GM21515 (cell line): ENCODE measurements around the gene ZNF319.

ENCODE experiments used
- ATAC-seq: cut with Tn5 transposase; IDR thresholded peaks from one replicate; pipeline ENCODE4 v1.9.1; 2021; ENCODE audit not compliant: unreplicated experiment

Gene ZNF319

DNA sequence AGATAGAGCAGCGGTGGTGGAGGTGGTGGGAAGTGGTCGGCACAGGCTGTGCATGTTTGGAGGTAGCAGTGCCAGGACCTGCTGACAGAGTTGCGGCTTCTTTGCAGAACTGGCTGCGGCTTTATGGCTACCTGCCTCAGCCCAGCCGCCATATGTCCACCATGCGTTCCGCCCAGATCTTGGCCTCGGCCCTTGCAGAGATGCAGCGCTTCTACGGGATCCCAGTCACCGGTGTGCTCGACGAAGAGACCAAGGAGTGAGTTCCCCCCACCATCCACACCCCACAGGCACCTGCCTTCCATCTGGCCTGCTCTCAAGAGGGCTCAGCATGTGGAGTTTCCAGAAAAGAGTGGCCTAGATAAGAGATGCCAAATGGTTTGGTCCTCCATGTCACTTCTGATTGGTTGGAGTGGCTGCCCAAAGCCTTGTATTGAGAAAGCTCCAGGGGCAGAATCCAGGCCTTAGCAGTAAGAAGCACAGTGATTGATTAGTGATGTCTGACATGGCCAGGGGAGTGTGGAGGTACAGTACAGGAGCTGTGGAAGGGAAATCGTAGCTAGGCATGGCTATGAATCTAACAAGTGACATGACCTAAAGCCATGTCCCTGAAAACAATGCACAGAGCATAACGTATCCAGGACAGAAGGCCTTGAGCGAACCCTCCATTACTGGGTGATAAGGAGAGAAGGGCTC is 37.0 kb upstream of the ZNF319 start:
- ATAC-seq, result no peak

DNA sequence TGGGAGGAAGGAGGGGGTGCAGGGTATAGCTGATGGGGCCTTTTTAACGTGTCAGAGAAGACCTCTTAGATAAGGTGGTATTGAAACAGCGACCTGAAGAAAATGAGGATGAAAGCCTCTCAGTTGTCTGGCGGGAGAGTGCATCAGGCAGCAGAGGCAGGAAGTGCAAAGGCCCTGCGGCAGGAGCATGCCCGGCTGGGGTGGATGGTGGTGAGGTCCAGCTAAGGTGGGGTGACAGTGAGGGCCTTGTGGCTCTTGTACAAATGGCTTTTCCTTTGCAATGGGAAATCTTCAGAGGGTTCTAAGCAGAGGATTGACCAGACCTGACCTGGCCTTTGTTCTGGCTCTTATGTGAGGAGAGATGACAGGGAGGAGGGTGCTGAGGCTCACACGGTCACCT is 36.5 kb upstream of the ZNF319 start:
- no peak for ATAC-seq

DNA sequence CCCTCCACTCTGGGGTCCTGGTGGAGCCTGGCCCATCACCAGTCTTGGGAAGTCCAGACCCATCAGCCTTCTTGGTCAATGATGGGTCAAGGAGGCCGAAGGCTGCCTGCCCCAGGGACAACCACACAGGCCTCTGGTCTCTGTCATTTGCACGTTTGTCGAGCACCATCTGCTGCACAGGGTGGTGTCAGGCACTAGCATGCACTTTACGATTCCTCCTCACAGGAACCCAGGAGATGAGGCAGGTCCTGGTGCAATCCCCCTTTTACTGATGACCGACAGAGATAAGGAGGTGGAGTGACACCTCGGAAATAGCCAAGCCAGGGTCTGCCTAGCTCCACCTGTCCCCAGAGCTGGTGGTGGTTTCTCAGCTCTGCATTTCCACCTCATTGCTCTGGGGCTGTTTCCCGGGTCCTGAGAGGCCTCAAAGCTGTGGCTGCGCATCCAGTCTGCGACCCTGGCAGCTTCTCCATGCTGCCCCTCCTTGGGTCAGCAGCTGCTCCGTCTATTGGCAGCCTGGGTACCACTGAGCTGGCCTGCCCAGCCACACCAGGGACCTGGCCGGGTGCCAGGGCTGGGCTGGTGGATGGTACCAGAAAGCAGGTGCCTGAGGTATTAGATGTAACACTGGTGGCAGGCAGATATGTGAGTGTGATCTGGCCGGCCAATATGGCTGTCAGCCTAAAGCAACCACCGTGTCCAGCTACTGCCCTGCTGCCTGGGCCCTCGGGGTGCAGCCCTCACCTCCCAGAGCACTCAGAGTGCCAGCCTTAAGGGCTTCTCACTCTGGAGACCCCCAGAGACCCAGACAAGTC is 35.1 kb upstream of the ZNF319 start:
- ATAC-seq, result no peak

DNA sequence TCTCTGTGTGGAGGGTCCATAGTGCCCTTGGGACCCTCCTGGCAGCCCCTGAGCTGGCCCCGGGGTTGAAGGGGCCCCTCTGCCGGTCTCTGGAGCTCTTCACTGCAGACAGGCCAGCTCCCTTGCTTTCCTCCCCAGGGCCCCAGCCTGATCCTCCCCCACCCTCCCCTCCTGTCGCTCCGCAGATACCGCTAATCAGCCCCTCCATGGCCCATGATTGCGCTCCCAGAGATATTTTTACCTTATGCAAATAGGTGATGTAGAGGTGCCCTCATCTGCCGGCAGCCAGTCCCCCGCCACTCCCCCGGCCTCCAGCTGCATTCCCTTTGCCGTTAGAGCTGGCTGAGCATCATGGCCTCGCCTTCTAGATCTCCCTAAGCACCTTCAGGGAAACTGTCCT is 34.3 kb upstream of the ZNF319 start:
- ATAC-seq, result no peak

DNA sequence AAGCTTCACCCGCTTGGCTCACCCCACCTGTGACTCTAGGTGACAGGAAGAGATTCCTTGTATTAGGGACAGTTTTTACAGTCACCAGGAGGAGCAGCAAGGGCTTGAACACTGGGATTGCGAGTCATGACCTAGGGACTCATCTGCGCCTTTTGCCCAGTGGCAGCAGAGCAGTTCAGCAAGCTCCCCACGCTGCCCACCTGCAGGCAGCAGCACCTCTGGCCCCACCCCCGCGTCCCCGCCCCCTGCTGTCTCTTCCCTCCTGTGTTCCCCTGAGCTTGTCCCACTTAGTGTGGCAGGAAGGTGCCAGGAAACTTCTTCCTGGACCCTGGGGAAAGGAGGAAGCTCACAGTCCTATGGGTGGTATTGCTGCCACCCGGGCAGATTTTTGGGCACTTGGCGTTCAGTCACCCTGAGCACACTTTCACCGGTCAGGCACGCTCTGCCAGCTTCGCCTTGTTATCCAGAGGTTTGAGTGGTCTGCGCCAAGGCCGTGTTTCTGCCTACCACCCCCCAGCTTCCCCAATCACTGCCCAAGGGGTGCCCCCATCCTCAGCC is 33.7 kb upstream of the ZNF319 start:
- ATAC-seq, result no peak

DNA sequence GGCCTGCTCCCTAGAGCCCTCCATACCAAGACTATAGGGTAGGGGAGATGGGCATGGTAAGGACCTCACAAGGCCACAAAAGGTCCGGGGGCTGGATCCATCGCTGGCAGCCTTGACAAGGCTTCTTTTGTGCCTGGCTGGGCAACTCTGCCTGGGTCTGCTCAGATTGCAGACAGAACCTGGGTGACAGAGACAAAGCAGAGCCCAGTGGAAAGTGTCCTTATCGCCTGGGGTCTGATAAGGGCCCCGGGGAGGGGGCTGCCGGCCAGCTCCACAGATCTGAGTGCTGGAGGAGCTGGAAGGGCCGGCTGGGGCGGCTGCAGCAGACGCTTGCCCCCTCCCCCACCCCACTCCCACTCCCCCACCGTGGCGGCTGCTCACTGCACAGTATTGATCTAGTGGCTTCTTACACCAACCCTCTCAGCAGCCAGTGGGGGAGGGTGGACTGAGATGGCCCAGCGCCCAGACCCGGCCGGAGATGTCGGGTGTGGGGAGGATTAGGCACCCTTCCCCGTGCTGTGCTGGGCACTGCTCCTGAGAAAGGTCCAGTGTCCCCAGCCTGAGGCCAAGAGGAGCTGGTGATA is 32.3 kb upstream of the ZNF319 start:
- ATAC-seq, result no peak

DNA sequence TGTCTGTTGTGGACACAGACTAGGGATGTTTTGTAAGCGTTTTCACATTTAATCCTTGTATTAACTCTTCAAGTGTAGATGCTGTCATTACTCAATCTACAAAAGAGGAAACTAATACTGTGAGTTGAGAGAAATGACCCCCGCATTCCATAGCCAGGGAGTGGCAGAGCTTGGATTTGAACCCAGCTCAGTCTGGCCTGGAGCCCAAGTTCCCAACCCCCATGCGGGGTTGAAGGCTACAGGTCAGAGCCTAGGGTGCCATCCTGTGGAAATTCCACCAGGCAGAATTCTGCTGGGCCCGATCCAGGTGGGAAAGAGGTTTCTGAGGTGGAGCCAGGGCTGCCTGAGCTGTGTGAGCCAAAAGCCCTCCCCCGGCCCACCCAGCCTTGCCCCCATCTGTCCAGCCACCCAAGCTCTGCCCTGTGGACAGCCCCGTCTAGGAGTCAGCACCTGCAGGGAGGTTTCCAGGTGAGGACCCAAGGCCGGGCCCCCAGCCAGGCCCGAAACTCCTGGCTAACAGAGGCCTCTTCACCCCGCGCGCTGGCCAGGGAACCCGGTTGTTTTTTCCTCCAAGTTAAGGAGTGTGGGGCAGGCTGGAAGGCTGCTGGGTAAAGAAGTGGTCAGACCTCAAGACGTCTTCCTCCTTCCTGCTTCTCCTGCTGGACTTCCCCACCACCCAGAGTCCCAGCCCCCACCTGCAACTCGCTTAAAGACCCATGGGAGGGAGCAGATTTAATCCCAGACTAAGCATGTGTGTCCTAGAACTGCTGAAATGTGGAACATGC is 30.7 kb upstream of the ZNF319 start:
- ATAC-seq, result no peak

DNA sequence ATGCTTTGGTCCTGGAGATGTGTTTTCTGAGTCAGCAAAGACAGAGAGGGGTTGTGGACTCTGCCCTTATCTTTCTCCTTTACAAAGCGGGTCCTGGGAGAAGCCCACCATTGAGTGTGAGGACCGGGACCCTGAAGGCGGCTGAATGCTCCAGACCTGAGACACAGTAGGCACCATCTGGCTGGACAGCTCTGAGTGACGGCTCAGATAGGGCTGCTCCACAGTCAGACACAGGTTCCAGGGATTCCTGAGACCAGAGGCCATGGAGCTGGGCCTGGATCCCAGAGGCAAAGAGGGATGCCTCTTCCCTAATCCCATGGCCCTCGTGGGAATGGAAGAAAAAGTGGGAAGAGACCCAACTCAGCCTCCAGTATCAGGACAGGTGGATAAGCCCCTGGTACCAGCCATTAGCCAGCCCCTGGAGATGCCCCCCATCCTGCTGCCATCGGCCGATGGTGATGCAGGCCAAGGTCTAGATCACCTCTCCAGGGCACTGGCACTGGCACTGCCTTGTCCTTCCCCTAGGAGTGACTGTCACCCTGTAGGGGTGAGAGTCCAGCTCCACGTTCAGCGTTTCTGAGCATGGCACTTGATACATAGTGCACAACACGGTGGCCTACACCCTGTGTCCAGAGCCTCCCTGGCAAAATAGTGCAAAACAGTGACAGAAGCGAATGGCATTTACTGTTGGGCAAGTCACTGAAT is 29.8 kb upstream of the ZNF319 start:
- no peak for ATAC-seq

DNA sequence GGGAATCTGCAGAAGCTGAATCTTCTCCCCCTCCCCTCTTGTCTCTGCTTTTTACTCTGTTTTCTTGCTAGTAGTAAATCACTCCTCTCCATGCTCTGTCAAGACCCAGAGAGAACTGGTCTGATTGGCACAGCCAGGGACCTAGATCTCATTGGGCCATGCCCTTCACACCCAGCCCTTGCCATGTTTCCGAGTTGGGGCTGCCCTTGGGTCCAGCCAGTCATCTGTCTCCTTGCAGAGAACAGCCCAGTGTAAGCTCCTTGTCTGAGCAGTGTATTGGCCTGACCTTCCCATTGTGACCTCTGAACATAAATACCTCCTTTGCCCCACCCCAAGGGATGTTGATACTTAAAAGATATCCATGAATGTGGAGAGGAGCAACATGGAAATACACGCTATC is 28.9 kb upstream of the ZNF319 start:
- no peak for ATAC-seq

DNA sequence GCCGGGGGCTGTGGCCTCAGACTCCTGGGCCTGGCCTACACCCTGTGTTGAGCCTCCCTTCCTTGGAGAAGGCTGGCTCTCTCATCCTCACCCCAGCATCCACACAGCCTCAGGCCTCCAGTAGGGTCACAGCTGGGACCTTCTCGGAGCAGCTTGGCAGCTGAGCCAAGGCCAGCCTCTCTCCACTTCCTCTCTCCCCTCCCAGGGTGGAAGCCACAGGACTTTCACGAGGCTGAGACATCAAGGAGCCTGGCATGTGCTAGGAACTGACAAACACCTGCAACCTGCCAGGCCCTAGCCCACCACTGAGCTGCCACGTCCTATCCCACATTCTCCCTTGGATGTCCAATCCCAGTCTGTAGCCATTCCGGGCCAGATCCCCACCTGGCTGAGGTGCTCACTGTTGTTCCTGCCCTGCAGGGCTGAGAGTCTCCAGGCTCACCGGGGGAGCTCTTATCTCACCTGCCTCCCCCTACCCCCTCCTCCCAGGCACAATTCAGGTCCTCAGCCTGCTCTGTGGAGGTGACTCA is 28.1 kb upstream of the ZNF319 start:
- ATAC-seq, result no peak

DNA sequence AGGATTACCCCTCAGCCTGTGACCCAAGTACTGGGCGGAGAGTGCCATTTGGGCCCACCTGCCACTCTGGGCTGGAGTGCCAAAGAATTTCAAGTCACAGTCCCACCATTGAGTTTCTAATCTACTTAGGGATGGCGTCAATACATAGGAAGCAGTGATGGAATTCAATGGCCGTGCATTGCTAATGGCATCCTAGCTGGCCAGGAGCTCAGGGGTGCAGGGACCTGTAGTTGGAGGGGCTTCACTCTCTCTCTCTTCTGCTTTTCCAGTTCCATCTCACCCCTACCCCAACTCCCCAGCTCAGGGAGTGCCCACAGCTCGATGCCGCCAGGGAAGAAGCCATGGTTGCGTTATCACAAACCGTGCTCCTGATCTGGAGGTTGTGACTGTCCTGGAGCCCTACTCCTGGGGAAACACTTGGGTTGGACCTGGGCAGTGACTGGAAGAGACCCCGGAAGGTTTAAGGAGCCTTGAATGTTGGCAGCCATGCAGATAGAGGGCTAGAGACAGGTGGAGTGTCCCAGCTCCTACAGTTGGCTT is 27.5 kb upstream of the ZNF319 start:
- no peak for ATAC-seq

DNA sequence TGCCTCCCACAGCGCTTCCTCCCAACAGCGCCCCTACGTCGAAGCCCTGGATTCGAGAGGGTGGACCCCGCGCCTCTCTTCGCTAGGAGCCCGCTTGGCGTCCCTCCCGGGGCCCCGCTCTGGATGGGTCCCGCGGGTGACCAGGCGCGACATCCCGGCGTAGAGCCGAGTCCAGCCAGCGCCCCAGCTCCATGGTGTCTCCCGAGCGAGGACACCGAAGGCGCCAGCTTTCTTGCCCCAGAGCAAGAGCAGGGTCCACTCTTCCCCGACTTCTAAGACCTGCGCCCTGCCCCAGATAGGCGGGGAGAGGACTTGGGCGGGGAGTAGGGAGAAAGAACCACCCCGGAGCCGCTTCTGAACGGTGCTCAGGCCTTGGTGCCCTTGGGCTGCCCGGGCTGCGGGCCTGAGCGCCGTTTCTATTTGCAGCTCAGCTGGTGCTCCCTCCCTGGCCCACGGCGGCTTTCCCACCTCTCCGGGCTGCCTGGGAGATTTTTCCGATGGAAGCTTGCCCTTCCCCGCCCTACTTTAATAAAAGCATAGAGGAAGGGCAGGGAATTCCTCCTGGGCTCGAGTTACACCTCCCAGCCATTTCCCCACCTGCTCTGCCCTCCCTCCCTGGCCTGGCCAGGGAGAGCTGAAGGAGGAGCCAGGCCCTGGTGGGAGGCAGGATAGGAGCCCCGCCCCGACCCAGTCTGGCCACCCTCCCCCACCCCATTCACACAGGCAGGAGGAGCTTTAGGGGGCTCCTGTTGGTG is 26.9 kb upstream of the ZNF319 start:
- no peak for ATAC-seq

DNA sequence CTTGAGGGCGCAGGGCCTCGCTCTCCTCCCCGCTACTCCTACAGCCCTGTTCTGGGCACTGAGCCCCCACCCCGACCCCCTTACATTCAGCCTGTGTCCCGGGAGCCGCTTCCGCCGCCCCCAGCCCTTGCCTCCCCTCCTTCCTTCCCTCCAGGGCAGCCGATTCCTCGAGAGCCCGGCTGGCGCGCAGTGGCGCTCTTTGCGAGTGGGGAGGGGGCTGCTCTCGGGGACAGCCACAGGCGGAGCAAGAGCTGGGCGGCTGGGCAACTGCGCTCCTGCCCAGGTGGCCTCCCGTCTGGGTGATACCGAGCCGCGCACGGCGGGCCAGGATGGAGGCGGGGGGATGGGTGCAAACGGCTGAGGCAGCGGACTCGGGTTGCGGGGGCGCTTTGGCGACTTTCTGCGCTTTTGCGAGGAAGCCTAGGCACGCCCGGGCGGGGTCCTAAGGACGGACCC is 26.3 kb upstream of the ZNF319 start:
- ATAC-seq, result no peak

DNA sequence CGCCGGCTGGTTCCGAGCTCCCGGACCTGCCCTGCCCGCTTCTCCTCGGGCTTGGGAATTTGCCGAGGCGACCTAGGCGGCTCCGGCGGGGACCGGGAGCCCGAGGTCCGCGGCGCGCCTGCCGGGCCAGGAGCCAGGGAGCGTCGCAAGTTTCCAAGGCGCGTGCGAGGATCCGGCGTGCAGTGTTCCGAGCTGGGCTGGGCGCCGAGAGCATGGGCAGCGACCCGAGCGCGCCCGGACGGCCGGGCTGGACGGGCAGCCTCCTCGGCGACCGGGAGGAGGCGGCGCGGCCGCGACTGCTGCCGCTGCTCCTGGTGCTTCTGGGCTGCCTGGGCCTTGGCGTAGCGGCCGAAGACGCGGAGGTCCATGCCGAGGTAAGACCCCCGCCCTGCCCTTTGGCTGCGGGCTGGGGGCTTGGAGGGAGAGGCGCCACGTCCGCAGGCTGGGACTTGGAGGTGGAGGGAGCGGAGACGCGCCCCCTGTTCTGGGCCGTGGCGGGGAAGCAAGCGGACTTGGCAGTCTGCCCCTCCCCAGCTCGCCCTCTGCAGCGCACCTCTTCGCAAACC is 25.8 kb upstream of the ZNF319 start:
- no peak for ATAC-seq

DNA sequence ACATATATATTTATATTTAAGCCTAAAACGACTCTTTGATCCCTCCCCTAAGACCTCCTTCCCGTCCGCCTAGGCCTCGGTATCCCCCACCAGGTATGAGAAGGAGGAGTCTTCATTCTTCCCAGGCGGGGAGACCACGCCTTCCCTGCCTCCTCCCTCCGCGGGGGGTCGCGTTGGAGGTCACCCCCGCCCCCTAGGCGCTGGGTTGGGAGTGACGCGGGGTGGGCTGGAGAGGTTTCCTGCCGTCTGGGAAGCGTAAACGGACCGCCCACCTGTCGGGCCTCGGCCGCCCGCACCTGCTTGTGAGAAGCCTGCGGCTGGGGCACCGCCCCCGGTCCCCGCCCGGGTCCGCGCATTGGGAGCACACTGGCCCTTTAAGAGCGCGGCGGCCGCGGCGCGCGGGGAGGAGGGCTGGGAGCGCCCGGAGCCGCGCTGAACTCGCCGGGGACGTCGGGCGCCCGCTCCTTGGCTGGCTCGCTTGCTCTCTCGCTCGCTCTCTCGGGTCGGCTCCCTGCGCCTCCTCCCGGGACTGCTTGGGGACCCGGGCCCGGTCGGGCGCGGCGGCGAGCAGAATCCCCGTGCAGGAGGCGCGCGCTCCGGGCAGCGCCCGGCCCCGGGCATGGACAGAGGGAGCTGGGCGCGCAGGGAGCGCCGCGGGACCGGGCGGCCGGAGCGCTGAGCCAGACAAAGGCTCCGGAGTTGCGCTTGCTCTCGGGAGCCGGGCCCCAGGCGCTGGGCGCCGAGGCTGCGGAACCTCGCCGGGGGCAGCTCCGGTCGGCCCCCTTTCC is 25.1 kb upstream of the ZNF319 start, which contains the start of gene MMP15:
TSS of gene MMP15 (plus strand) at position 404 of the 788 bp plus-strand sequence. CDS start 597 bp downstream, outside the sequence.
- ATAC-seq, result peak; percentile 60

DNA sequence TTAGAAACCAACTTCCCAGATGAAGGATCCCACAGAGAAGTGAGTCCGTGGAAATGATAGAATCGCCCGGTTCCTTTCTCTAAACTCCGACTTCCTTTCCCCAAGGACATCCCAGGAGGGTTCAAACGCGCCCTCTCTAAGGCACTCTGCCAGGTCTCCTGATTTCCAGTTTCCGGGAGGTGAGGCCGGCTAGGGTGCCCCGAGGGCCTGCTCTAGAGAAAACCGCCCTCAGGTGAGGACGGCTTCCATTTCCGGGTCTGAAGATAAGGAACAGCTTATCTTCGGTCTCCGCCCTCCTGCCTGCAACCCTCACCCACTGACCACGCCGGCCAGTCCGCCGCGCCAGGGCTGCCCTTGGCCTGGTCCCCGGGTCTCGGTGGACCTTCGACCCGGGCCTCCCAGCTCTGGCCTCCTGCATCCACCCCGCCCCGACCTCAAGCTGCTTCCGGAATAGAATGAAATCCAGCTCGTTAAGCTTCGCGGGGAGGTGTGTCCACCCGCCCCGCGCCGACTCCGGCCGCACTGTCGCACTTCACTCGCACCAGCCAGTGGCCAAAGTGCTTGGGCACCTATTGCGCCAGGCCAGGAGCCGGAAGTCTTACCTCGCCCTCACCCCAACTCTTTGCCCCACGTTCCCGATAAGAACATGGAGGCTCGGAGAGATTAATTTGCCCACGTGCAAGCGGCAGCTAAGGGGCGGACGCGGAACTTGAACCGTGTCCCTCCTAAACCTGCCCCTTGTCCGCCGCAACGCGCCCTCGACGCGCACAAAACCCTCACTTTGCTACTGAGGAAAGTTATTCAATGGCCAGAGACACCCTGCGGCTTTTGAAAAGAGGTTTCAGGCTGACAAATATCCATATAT is 24.2 kb upstream of the ZNF319 start:
- ATAC-seq, result no peak
